Stimulated activated CD4-positive, alpha-beta T cell treated with anti-CD3 and anti-CD28 coated beads, Interleukin-12 subunit alpha, Interleukin-12 subunit beta, amount 100 ng/mL, for 48 hours (primary cell): Measurements from ENCODE around the gene COX7B.
"Not testable (repeated sequence)": the region's sequence is repeated elsewhere in the genome, so short reads cannot be mapped to it uniquely, and the experiment has no call there.

Source experiments
- DNase-seq, 3 donors: peaks; one replicate each; pipeline ENCODE4 v3.0.0-alpha.2; 2020; ENCODE audit warnings: low read depth in 2 of 3, low spot score in 1 of 3

COX7B gene, protein sequence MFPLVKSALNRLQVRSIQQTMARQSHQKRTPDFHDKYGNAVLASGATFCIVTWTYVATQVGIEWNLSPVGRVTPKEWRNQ

GRCh38 chrX:77899081-77899828, at the start of gene COX7B:
Gene COX7B (plus strand): TSS chrX:77899468. CDS start chrX:77899554, 86 bp downstream.
- peak; percentile 20 to 58 (median 39) for DNase-seq

DNA sequence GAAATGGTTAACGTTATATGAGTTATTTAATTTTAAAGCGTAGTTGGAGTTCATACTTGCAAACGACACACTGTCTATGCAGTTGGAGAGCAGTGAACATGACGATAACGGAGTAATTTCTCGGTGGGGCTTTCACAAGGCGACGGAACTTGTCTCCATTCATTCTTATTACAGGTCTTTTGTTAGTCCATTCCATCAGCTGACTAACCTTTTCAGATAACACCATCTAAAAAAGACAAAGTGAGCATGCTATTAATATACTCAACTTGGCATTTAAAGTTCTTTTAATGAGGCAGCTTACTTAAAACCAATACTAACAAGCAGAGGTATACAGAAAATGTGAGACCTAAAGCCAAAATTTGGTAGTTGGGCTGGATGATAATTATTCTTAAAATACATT, 23.9 kb upstream of the COX7B start:
- DNase-seq = no peak

GRCh38 chrX:77881418-77881817, 17.9 kb upstream of the COX7B start:
- DNase-seq = not testable (repeated sequence)

GRCh38 chrX:77892887-77893286, 6.4 kb upstream of the COX7B start:
- DNase-seq = no peak

GRCh38 chrX:77893713-77894112, 5.6 kb upstream of the COX7B start:
- DNase-seq = no peak

DNA sequence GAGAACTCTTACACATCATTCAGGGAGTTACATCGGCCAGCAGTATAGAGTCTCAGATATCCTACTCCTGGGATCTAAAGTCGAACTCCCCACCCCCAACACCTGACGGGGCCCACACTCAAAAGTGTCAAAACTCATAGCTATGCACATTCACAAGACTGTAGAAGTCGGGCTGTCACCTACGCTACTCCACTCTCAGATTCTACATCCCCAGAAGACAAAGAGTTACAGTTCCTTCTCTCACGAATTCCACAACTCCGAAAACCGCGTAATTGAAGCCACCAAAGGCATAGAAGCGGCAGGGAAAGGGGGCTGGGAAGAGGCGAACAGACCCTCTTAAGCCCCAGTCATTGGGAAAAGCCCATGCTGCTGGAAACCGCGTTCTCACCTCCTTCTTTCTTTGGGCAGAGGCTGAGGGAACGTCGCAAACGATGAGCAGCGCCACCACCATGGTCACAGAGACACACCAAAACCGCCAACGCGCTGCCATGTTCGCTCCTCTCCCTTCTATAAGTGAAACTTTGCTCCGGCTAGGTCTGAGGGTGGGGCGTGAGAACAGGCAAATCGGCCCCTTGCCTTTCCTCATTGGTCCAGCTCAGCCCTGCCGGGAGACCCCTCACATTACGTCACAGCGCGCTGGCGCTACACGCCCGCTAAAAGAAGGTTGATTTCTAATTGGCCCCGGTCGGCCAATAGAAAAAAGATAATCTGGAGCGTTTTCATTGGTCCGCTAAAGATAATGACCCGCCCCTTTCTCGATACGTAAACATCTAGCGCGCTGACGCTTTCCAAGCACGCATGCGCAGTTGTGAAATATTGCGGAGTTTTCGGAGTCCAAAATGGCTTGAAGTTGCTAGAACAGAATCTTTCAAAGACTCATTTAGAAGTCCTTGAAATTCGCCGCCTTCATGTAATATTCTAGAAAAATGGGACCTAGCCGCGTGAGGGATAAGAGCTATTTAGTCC, 4.1 kb upstream of the COX7B start, which contains the start of gene MAGT1:
Gene MAGT1 (minus strand): TSS at position 515 of the 966 bp plus-strand sequence. CDS start 25 bp downstream, at position 490.
- DNase-seq = peak; percentile 74 to 87 (median 81)

DNA sequence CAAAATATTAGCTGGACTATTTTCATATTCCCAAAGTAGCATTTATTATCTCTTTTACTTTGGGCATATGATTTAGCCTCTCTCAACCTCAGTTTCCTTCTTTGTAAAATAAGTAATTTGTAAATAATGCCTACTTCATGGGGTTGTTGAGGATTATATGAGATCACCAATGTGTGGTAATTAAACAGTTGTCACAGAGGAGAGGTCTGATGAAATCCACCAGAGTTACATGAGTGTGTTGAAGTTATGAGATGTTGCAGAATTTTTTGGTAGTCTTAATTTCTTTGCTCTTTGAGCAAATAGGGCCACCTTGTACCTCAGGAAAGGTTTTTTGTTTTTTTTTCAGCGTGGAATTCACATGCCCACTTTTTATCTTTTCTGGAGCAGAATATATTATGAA, 1.4 kb downstream of the COX7B start:
- DNase-seq = no peak

DNA sequence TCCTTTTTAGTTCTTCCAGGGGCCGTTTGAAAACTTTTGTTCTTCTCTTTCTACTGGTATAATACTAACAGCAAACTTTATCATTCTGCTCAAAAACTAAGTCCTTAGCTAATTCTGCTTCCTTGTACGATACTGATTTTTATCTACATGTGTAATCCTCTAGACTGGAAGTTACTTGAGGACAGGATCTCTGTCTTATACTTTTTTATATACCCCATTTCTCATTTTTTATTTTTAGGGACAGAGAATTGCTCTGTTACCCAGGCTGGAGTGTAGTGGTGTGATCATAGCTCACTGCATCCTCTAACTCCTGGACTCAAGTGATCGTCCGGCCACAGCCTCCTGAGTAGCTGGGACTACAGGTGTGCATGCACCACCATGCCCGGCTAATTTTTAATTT, 2.2 kb downstream of the COX7B start:
- DNase-seq = no peak

DNA sequence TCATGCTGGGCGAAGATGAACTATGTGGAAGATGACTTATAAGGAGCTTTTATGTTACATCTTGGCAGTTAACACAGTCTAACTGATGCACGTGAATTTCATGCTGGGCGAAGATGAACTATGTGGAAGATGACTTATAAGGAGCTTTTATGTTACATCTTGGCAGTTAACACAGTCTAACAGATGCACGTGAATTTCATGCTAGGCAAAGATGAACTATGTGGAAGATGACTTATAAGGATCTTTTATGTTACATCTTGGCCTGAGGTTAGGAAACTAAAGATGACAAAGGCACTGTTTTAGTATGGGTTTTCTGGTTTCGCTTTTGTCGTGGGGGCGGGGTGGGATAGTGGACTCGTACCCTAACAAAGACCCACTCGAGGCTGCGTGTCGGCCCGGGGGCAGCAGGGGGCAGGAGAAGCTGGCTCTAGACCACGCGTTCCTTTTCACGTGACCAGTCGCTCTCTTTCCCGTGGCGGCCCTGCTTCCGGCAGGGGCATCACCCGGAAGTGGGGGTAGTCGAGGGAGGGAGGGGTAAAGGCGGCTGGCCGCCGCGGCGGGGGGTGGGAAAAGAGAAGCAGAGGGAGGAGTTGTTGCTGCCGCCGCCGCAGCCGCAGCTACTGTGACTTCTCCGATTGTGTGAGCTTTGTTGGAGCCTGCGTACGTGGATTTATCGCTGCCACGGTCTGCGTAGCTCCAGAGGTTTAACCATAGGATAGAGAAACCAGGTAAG, 11.0 kb downstream of the COX7B start, which contains the start of gene ATP7A:
Gene ATP7A (plus strand): TSS at position 586 of the 733 bp plus-strand sequence. CDS start 60,949 bp downstream, outside the sequence.
- DNase-seq = peak; percentile 80 to 87 (median 86)

GRCh38 chrX:77917294-77917933, 18.1 kb downstream of the COX7B start:
- no peak for DNase-seq

- DNase-seq = no peak
Measured at GRCh38 chrX:77918568-77918967, 19.3 kb downstream of the COX7B start.

DNA sequence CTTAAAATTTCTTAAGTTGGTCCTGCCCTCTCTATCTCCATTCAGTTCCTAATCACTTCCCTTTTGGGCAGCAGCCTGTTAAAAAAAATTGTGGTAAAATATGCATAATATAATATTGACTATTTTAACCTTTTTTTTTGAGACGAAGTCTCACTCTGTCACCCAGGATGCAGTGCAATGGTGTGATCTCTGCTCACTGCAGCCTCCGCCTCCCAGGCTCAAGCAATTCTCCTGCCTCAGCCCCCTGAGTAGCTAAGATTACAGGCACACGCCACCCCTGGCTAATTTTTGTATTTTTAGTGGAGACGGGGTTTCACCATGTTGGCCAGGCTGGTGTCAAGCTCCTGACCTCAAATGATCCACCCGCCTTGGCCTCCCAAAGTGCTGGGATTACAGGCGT, 20.1 kb downstream of the COX7B start:
- not testable (repeated sequence) for DNase-seq

DNA sequence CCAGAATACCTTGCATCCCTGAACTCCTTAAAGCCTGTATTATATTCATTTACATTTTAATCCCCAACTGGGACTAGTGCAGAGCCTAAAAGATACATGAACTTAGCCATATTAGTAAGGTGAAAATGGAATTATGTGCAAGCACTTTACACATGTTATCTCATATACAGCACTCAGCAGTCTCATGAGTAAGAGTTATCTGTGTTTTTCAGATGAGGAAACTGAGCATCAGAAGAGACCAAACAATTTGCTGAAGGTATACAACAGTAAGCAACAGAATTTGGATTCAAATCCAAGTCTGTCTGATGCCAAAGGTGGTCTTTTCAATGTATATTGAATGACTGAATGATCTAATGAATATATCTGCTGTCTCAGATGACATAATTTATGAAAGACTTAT, 23.5 kb downstream of the COX7B start:
- no peak for DNase-seq

DNA sequence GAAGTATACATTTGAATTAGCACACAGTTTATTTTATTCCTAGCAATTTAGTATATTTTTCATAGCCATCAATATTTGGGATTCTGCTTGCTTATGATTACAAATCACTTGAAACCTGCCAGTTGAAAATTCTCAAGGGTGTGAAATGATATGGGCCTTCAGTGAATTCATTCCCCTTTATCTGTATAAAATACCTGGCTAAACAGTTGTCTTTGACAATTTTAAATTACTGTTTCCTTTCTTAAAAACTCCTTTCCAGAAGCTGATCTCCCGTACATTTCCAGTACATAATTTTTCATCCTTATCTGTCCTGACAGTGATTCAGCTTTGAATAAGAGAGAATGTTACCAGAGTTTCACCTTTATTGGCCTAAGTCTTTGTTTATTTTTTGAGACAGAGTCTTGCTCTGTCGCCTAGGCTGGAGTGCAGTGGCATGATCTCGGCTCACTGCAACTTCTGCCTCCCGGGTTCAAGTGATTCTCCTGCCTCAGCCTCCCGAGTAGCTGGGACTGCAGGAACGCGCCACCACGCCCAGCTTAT, 25.1 kb downstream of the COX7B start:
- no peak for DNase-seq

DNA sequence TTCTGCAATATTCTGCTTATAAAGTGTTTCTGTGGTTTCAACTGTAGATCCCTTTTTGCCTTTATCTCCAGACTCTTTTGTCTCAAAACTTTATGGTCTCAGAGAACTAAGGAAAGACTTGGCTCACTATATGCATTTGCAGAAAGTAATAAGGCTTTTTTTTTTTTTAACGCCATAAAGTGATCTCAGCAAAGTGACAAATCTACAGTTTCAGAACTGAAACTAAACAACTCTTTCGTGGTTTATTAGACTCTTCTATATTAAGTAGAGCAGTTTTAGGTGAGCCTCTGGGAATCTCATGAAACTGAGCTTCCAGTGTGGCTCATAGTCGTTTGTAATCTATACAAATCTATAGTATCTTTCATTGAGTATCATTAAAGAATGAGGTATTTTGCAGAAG, 26.5 kb downstream of the COX7B start:
- DNase-seq = no peak

- DNase-seq = no peak
Measured at GRCh38 chrX:77930581-77930980, 31.3 kb downstream of the COX7B start.

GRCh38 chrX:77935886-77936285, 36.6 kb downstream of the COX7B start:
- DNase-seq = no peak

GRCh38 chrX:77936299-77936698, 37.0 kb downstream of the COX7B start:
- no peak for DNase-seq

DNA sequence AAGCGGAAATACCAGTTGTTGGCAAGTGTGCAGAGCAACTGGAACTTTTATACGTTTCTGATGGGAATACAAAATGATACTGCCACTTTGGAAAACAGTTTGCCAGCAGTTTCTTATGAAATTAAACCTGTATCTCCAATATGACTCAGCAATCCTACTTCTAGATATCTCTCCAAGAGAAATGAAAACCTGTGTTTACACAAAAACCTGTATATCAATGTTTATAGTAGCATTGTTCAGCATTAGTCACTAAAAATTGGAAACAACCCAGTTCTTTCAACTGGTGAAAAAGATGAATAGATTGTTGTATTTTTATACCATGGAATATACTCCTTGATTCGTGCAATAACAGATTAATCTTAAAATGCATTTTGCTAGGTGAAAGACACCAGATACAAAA, 38.0 kb downstream of the COX7B start:
- DNase-seq = no peak

DNA sequence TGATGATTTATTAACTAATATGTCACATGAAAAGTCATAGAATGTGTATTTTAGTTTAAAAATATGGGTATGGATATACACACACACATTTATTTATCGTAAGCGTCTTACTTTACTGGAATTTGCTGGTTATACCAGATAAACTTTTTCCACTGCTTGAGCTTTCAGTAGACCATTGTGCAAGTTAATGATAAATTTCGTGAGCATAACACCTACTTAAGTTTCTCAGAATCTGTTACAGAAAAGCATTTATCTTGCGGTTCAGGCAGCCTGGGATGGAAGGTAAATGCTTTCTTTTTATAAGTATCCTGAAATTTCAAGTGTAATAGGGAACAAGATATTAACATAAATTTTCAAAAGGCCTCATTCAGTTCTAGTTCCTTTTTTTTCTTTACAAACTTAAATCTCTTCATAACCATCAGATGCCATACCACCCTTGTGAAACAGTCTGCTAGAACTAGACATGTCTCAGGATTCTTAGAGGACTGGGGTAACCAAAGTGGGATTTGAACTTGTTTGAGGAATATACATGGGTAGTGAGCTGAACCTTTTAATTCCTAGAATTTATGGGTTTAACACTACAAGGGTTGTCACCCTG, 38.9 kb downstream of the COX7B start:
- no peak for DNase-seq
